Esophagus squamous epithelium (tissue), 4 donors: ENCODE measurements around the gene TBATA.

Source experiments
- CTCF ChIP-seq, 6 experiments: fragments of 450-650 bp in 4 of 6; fragments of 200-600 bp in 2 of 6; sonication (generic) in 2 of 6; IDR thresholded peaks; one replicate each; pipeline ENCODE4 v1.5.1; 2016 to 2019; ENCODE audit warnings: antibody characterized with exemption in 6 of 6, mild to moderate bottlenecking in 4 of 6, moderate library complexity in 4 of 6
- POLR2A ChIP-seq, 4 donors: fragments of 450-650 bp; IDR thresholded peaks; one replicate each; pipeline ENCODE4 v1.6.1; 2017; ENCODE audit warnings: antibody characterized with exemption in 4 of 4, mild to moderate bottlenecking in 4 of 4, moderate library complexity in 3 of 4

GRCh38 chr10:70812814-70813213 is 27.6 kb upstream of the TBATA start:
- TF ChIP-seq CTCF (IDR thresholded peaks at IDR 0.05) (no peak), POLR2A (IDR thresholded peaks at IDR 0.05) (no peak)
